Measurements from ENCODE around the gene IVL.
A peak's percentile ranks its signal among the peaks of the same experiment; 100 is the strongest.

The IVL gene

GRCh38 chr1:152959273-152959672 lies 50.9 kb downstream of the IVL start:
- TF ChIP-seq EZH2phosphoT487 (IDR thresholded peaks at IDR 0.05; ENCODE audit: borderline replicate concordance): no peak
- Histone ChIP-seq H3K9me2 (replicated peaks; ENCODE audit: low read depth, low read length) (no peaks in the 10 kb centered on the region), H3K9ac (ENCODE audit: low read depth, low read length, poor library complexity, severe bottlenecking) (no peak overlapping the region), H4K20me1 (ENCODE audit: insufficient read depth, low read length, poor library complexity, severe bottlenecking) (no peaks in the 10 kb centered on the region), H3K36me3 (ENCODE audit: insufficient read depth, low read length) (no peaks in the 10 kb centered on the region), H3K79me2 (ENCODE audit: insufficient read depth, low read length) (no peaks in the 10 kb centered on the region), H3K4me1 (ENCODE audit: insufficient read depth, low read length, poor library complexity, severe bottlenecking) (no peaks in the 10 kb centered on the region), H2AFZ (ENCODE audit: low read length) (no peak overlapping the region), H3F3A (ENCODE audit: low read depth) (no peaks in the 10 kb centered on the region), H3K4me2 (ENCODE audit: low read depth, low read length, poor library complexity, severe bottlenecking) (no peak overlapping the region), H3K4me3 (ENCODE audit: low read length, poor library complexity, severe bottlenecking) (no peak overlapping the region), H3K27me3 (ENCODE audit: insufficient read depth, low read length, poor library complexity, severe bottlenecking) (no peaks in the 10 kb centered on the region), H3K9me3 (ENCODE audit: insufficient read depth, low read depth, low read length) (no peaks in the 10 kb centered on the region)

GRCh38 chr1:152959801-152960451 lies 51.6 kb downstream of the IVL start:
- Histone ChIP-seq H3K4me1 (ENCODE audit: insufficient read depth, low read length, poor library complexity, severe bottlenecking) (no peaks in the 10 kb centered on the region), H3K4me2 (ENCODE audit: low read depth, low read length, poor library complexity, severe bottlenecking) (no peak overlapping the region), H3F3A (ENCODE audit: low read depth) (no peaks in the 10 kb centered on the region), H3K9ac (ENCODE audit: low read depth, low read length, poor library complexity, severe bottlenecking) (no peak overlapping the region), H4K20me1 (ENCODE audit: insufficient read depth, low read length, poor library complexity, severe bottlenecking) (no peaks in the 10 kb centered on the region), H3K79me2 (ENCODE audit: insufficient read depth, low read length) (no peaks in the 10 kb centered on the region), H3K27me3 (ENCODE audit: insufficient read depth, low read length, poor library complexity, severe bottlenecking) (no peaks in the 10 kb centered on the region), H2AFZ (ENCODE audit: low read length) (no peak overlapping the region), H3K36me3 (ENCODE audit: insufficient read depth, low read length) (no peaks in the 10 kb centered on the region), H3K4me3 (ENCODE audit: low read length, poor library complexity, severe bottlenecking) (no peak overlapping the region), H3K9me2 (replicated peaks; ENCODE audit: low read depth, low read length) (no peaks in the 10 kb centered on the region), H3K9me3 (ENCODE audit: insufficient read depth, low read depth, low read length) (no peaks in the 10 kb centered on the region)
- TF ChIP-seq CTCF (conservative IDR thresholded peaks at IDR 0.05; ENCODE audit: low read length) (no peak), EZH2phosphoT487 (IDR thresholded peaks at IDR 0.05; ENCODE audit: borderline replicate concordance) (no peak)

- H3K36me3 ChIP-seq (ENCODE audit: insufficient read depth, low read length): no peaks in the 10 kb centered on the region
- no peaks in the 10 kb centered on the region for H3F3A ChIP-seq (ENCODE audit: low read depth)
- no peaks in the 10 kb centered on the region for H4K20me1 ChIP-seq (ENCODE audit: insufficient read depth, low read length, poor library complexity, severe bottlenecking)
- H3K4me1 ChIP-seq (ENCODE audit: insufficient read depth, low read length, poor library complexity, severe bottlenecking): no peaks in the 10 kb centered on the region
- H2AFZ ChIP-seq (ENCODE audit: low read length): 0 out of 2 replicates have a peak overlapping the region, but pooled peaks have one; percentile 23
- TF ChIP-seq EZH2phosphoT487 (IDR thresholded peaks at IDR 0.05; ENCODE audit: borderline replicate concordance): no peak
- peak; percentile 48 for TF ChIP-seq CTCF (conservative IDR thresholded peaks at IDR 0.05; ENCODE audit: low read length)
- H3K79me2 ChIP-seq (ENCODE audit: insufficient read depth, low read length): no peaks in the 10 kb centered on the region
- H3K27me3 ChIP-seq (ENCODE audit: insufficient read depth, low read length, poor library complexity, severe bottlenecking): no peaks in the 10 kb centered on the region
- H3K9me2 ChIP-seq (replicated peaks; ENCODE audit: low read depth, low read length): no peaks in the 10 kb centered on the region
- no peak overlapping the region for H3K9ac ChIP-seq (ENCODE audit: low read depth, low read length, poor library complexity, severe bottlenecking)
- H3K4me2 ChIP-seq (ENCODE audit: low read depth, low read length, poor library complexity, severe bottlenecking): no peak overlapping the region
- H3K4me3 ChIP-seq (ENCODE audit: low read length, poor library complexity, severe bottlenecking): no peak overlapping the region
- H3K9me3 ChIP-seq (ENCODE audit: insufficient read depth, low read depth, low read length): no peaks in the 10 kb centered on the region
These were observed 52.2 kb downstream of the IVL start for GRCh38 chr1:152960452-152961044.
